ENCODE results near the gene MYH7B.

The MYH7B gene

GRCh38 chr20:34945315-34946077, 10.2 kb upstream of the MYH7B start:
- no peak for DNase-seq

- no peak for DNase-seq
Observed at GRCh38 chr20:34946661-34947060, 9.0 kb upstream of the MYH7B start.

GRCh38 chr20:34947336-34947735, 8.3 kb upstream of the MYH7B start:
- no peak for DNase-seq

- no peak for DNase-seq
Observed at GRCh38 chr20:34948030-34948429, 7.6 kb upstream of the MYH7B start.

GRCh38 chr20:34949120-34949519, 6.5 kb upstream of the MYH7B start:
- DNase-seq = no peak

- peak; percentile 96 for DNase-seq
Observed at GRCh38 chr20:34951252-34951651, 4.4 kb upstream of the MYH7B start.

GRCh38 chr20:34951652-34952051, 4.0 kb upstream of the MYH7B start:
- DNase-seq = peak; percentile 56

GRCh38 chr20:34952671-34953070, 3.0 kb upstream of the MYH7B start:
- DNase-seq = peak; percentile 38

GRCh38 chr20:34953960-34954359, 1.7 kb upstream of the MYH7B start:
- DNase-seq = peak; percentile 94

GRCh38 chr20:34954904-34955230, 801 bp upstream of the MYH7B start:
- no peak for DNase-seq

- no peak for DNase-seq
Observed at GRCh38 chr20:34956041-34956458, 382 bp downstream of the MYH7B start.

- no peak for DNase-seq
Observed at GRCh38 chr20:34956751-34957472, 1.2 kb downstream of the MYH7B start.

- no peak for DNase-seq
Observed at GRCh38 chr20:34964486-34964885, 8.8 kb downstream of the MYH7B start.

GRCh38 chr20:34965051-34965450, 9.4 kb downstream of the MYH7B start:
- no peak for DNase-seq

GRCh38 chr20:34967421-34967820, 11.8 kb downstream of the MYH7B start:
- no peak for DNase-seq

- DNase-seq = no peak
Observed at GRCh38 chr20:34968042-34968775, 12.5 kb downstream of the MYH7B start.

GRCh38 chr20:34970193-34970840, 14.6 kb downstream of the MYH7B start:
- DNase-seq = no peak

- DNase-seq = no peak
Observed at GRCh38 chr20:34970846-34971560, 15.3 kb downstream of the MYH7B start.

- no peak for DNase-seq
Observed at GRCh38 chr20:34971561-34972235, 16.0 kb downstream of the MYH7B start.

- DNase-seq = no peak
Observed at GRCh38 chr20:34974246-34974645, 18.6 kb downstream of the MYH7B start.

- no peak for DNase-seq
Observed at GRCh38 chr20:34976286-34976685, 20.6 kb downstream of the MYH7B start.

Data from NCI-H526 treated with DMSO at 0.1 percent for 48 hours (cell line).